Measurements from ENCODE around the gene NUP214. TPM values are rescaled to one million over a fixed set of nuclear protein-coding genes. Genes with fewer than 3 reads are reported as not detected.
A peak's percentile ranks its signal among the peaks of the same experiment; 100 is the strongest.

NUP214 gene
- total RNA-seq, result 100 to 1,000 TPM in 1 of 2 donors, 10 to 100 TPM in 1; 66.2 to 121 TPM

DNA sequence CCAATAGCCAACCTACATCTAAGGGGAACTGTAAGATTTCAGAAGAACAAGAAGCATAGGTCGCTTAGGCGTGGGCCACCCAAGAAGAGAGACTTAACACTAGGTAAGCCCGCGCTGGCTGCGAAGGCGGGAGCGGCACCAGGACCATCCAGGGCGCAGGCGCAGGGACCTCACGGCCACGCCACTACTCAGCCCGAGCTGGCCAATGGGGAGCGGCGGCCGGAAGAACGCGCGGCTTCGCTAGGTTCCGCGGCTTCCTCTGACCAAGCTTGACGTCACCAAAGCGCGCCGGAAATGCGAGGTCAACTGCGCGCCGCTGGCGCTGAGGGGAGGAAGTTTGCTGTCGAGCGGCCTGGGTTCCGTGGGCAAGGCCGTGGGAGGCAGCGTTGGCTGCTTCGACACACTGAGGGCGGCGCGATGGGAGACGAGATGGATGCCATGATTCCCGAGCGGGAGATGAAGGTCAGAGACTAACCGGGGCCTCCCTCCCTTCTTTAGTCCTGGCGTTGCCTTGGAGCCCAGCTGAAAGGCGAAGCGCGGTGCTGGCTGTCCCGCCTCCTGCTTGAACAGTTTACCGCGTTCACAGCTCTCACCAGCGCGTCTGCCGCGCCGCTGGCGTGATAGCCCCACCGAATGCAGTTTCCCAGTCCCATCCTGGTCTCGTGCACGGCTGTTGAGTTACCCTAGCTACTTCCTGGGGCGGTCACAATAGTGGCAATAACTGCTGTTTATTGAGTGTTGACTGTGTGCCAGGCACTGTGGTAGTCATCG, at the start of gene NUP214:
Gene NUP214 (plus strand): TSS at position 299 of the 771 bp plus-strand sequence. CDS start 119 bp downstream, at position 418.
- peak; percentile 100 for DNase-seq (ENCODE audit: low spot score)
- Mint-ChIP-seq H3K27ac (peak within 1 kb of the TSS; percentile 94 to 97), H3K36me3 (peaks cover 22% of the 10 kb centered on the region), H3K4me3 (peak within 1 kb of the TSS; percentile 98), H3K4me1 (ENCODE audit: low read depth in 2 of 2) (peaks cover 14 to 22% of the 10 kb centered on the region in 2 donors), H3K27me3 (no peaks in the 10 kb centered on the region), H3K9me3 (no peaks in the 10 kb centered on the region)
- ATAC-seq, result peak; percentile 99

DNA sequence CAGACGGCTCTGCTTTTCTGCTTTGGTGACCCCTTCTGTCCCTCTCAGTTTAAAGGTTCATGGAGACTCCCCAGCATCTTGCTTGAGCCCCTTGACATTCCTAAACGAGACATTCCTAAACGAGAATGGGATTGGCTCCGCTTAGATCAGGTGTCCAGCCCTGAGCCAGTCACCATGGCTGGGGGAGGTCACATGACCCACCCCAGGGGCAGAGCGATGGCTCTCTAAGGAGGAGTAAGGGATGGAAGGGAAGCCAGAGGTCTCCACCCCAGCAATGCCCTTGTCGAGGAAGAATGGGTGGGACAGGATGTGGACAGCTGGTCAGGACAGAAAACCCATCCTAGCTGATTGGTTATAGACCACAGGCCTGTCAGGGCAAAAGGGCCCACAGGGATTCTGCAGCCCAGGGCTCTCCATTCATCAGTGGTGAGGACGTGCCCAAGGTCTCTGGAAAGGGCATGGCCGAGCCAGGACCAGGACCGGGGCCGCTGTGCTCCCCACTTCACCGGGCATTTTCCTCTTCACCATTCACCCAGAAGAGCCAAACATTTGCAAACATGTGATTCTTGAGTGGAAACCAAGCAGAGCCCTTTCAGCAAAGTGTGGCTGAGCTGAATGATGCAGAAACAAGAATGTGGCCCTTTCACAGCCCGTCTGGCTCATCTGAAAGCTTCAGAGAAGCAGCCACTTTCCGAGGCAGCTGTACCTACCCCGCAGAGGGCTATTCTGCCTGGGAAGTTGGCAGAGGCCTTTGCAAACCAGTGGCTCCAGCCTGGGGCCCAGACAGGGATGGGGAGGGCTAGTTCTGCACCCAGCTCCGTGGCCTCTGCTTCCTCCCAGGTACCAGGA, 48.8 kb upstream of the NUP214 start:
- H3K36me3 Mint-ChIP-seq, result no peaks in the 10 kb centered on the region
- no peak overlapping the region for H3K27ac Mint-ChIP-seq
- no peak for ATAC-seq
- H3K9me3 Mint-ChIP-seq, result no peaks in the 10 kb centered on the region
- no peaks in the 10 kb centered on the region for H3K4me1 Mint-ChIP-seq (ENCODE audit: low read depth in 2 of 2)
- no peaks in the 10 kb centered on the region for H3K27me3 Mint-ChIP-seq
- H3K4me3 Mint-ChIP-seq, result no peak overlapping the region
- DNase-seq (ENCODE audit: low spot score), result no peak

DNA sequence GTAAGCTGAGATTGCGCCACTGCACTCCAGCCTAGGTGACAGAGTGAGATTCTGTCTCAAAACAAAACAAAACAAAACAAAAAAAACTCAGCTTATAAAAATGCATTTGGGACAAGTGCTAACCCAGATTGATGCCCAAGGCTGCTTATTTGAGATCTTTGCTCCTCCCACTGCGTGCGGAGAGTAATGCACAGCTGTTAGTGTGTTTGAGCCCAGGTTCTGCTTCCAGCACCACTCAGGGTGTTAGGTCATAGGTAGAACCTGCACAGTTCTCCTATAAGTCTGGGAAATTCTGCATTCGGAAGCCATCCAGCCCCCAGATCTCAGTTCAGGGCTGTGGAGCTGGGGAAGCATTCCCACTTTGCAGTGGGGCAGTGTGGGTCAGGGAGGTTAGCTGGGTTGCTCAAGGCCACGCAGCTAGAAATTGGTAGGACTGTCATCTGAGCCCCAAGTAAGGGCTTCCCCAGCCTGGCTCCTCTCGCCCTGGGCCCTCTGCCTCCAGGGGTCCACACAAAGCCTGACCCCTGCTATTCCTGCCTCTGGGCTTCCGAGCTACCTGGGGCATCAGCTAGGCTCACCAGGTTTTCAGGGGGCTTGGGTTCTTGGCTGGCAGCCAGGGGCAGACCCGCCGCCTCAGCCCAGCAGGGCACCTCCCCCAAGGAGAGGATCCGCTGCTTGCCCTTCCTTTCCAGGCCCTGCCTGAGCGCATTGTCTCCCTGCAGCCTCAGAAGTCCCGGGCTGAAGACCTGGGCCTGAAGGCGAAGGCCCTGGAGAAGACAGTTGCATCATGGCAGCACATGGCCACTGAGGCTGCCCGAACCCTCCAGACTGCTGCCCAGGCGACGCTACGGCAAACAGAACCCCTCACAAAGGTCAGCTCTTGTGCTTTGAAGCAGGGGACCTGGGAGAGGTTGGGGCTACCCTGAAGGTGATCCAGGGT, 46.7 kb upstream of the NUP214 start:
- H3K27ac Mint-ChIP-seq, result no peak overlapping the region

DNA sequence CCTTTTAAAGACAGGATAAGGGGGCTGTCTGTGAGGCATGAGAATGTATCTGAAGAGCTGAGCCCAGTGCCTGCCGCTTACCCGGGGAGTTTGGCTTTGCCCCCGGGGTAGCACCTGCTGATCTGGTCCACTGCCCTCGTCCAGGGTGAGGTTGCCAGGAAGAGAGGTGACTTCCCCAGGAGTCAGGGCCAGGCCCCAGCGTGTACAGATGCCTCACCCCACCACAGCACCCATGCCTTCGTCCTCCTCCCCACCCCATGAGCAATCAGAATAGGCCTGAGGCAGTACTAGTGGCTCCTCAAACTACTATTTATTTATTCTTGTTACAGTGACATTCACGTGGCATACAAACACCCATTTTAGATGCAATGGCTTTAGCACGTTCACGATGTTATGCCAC, 44.8 kb upstream of the NUP214 start:
- no peak overlapping the region for H3K4me3 Mint-ChIP-seq
- no peaks in the 10 kb centered on the region for H3K4me1 Mint-ChIP-seq (ENCODE audit: low read depth in 2 of 2)
- no peak for ATAC-seq
- DNase-seq (ENCODE audit: low spot score), result no peak
- H3K27ac Mint-ChIP-seq, result no peak overlapping the region
- peaks cover 2 to 6% of the 10 kb centered on the region in 2 donors for H3K27me3 Mint-ChIP-seq
- no peaks in the 10 kb centered on the region for H3K36me3 Mint-ChIP-seq
- H3K9me3 Mint-ChIP-seq, result no peaks in the 10 kb centered on the region

More for the DNA sequence above, 46.7 kb upstream of the NUP214 start:
- Mint-ChIP-seq H3K4me3 (no peak overlapping the region), H3K9me3 (no peaks in the 10 kb centered on the region), H3K27me3 (no peaks in the 10 kb centered on the region), H3K36me3 (no peaks in the 10 kb centered on the region), H3K4me1 (ENCODE audit: low read depth in 2 of 2) (no peaks in the 10 kb centered on the region)
- DNase-seq (ENCODE audit: low spot score), result no peak
- no peak for ATAC-seq

DNA sequence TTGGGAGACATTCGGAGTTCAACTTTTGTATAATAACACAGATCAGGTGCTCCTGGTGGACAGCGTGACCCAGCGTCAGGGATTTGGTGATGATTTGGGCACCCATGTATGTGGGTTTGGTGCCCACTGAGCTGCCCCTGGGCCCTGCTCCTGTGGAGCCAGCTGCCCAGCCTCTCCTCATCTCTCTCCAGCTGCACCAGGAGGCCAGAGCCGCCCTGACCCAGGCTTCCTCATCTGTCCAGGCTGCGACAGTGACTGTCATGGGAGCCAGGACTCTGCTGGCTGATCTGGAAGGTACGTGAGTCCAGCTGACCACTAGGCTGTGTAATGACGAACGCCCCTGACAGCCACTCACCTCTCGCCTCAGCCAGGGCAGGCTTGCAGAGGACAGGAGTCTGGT, 43.5 kb upstream of the NUP214 start:
- no peaks in the 10 kb centered on the region for H3K9me3 Mint-ChIP-seq
- no peak overlapping the region for H3K27ac Mint-ChIP-seq
- H3K27me3 Mint-ChIP-seq, result peaks cover 2 to 6% of the 10 kb centered on the region in 2 donors
- no peaks in the 10 kb centered on the region for H3K36me3 Mint-ChIP-seq
- ATAC-seq (peak in 1 of 2 donors; percentile 43), DNase-seq (ENCODE audit: low spot score) (no peak)
- no peaks in the 10 kb centered on the region for H3K4me1 Mint-ChIP-seq (ENCODE audit: low read depth in 2 of 2)
- H3K4me3 Mint-ChIP-seq, result no peak overlapping the region

DNA sequence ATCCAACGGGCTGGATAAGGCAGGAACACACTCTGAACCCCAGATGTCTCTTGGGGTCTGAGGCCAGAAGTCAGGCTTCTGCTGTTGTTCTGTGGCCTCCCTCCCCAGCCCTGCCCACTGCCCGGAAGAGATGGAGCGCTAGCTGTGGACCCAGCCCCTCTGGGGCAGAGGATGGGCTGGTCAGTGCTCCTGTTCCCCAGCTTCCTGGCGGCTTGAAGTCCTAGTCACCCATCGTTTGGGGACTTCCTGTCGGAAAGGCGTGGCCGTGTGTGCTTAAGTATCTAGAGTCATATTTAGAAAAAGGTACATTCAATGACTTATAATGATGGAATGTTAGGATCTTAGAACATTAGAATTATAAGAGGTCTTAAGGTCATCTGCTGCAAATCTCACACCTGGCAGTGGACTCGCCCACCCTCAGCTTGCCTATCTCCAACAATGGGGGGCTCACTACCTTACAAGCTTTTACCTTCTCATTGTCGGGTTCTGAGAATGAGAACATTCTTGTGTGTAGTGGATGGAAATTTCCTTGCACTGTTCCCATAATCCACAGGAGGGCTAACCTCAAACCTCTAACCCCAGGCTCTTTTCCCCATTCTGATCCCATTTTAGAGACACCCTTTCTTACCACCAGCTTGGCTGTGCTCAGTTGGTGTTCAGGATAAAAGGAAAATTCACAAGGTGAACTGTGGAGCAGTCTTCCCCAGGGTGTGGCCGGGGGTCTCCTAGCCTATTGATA, 42.4 kb upstream of the NUP214 start:
- H3K27me3 Mint-ChIP-seq, result peaks cover 2 to 6% of the 10 kb centered on the region in 2 donors
- ATAC-seq, result no peak
- no peak for DNase-seq (ENCODE audit: low spot score)
- no peaks in the 10 kb centered on the region for H3K36me3 Mint-ChIP-seq
- H3K4me3 Mint-ChIP-seq, result no peak overlapping the region
- no peaks in the 10 kb centered on the region for H3K4me1 Mint-ChIP-seq (ENCODE audit: low read depth in 2 of 2)
- no peaks in the 10 kb centered on the region for H3K9me3 Mint-ChIP-seq
- no peak overlapping the region for H3K27ac Mint-ChIP-seq

DNA sequence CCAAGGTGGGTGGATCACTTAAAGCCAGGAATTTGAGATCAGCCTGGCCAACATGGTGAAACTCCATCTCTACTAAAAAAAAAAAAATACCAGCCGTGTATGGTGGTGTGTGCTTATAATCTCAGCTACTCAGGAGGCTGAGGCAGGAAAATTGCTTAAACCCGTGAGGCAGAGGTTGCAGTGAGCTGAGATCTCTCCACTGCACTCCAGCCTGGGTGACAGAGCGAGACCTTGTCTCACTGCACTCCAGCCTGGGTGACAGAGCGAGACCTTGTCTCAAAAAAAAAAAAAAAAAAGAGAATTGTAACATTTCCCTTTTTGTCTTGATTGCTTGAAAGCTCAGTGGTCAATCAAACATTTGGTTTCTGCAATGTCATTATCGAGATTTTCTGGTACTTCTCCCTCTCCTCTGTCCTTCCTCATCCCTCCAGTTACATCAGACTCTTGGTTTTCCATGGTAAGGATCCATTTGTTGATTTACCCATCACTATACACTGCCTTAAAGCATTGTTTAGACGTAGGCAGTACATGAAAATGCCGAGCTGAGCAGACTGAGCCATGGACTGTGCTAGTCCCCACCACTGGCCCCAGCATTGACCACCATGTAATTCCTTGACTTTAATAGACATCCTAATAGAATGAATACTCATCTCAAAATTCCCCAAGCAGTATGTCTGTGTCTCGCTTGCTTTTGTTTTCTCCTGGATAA, 40.6 kb upstream of the NUP214 start:
- peaks cover 2 to 6% of the 10 kb centered on the region in 2 donors for H3K27me3 Mint-ChIP-seq
- DNase-seq (ENCODE audit: low spot score) (no peak), ATAC-seq (no peak)
- no peaks in the 10 kb centered on the region for H3K9me3 Mint-ChIP-seq
- no peaks in the 10 kb centered on the region for H3K36me3 Mint-ChIP-seq
- no peaks in the 10 kb centered on the region for H3K4me1 Mint-ChIP-seq (ENCODE audit: low read depth in 2 of 2)
- H3K27ac Mint-ChIP-seq, result no peak overlapping the region
- no peak overlapping the region for H3K4me3 Mint-ChIP-seq

DNA sequence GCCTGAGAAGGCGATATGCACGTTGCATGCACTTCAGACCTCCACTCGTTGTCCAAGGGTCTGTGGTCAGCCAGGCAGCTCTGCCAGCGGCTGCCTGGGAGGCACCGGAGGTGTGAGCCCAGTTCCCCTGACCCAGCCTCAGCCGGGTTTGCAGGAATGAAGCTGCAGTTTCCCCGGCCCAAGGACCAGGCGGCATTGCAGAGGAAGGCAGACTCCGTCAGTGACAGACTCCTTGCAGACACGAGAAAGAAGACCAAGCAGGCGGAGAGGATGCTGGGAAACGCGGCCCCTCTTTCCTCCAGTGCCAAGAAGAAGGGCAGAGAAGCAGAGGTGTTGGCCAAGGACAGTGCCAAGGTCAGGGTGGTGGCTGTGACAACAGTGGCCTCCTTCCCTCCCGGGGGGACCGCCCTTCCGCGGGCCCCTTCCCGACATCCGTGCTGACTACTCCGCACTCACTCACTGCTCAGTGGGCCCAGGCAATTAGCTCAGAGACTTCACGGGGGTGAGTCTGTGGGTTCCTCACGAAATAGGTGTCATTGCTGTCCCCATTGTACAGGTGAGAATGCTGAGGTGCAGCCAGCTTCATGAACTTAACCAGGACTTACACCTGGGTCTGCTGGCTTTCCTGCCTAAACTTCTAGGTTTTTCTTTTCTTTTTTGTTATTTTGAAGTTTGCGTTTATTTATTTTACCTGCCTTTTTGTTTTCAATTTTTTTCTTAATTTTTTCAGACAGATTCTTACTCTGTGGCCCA, 39.8 kb upstream of the NUP214 start:
- H3K27ac Mint-ChIP-seq, result no peak overlapping the region
- no peaks in the 10 kb centered on the region for H3K4me1 Mint-ChIP-seq (ENCODE audit: low read depth in 2 of 2)
- no peak overlapping the region for H3K4me3 Mint-ChIP-seq
- no peaks in the 10 kb centered on the region for H3K9me3 Mint-ChIP-seq
- H3K36me3 Mint-ChIP-seq, result no peaks in the 10 kb centered on the region
- ATAC-seq, result no peak
- no peak for DNase-seq (ENCODE audit: low spot score)
- peaks cover 2 to 6% of the 10 kb centered on the region in 2 donors for H3K27me3 Mint-ChIP-seq

DNA sequence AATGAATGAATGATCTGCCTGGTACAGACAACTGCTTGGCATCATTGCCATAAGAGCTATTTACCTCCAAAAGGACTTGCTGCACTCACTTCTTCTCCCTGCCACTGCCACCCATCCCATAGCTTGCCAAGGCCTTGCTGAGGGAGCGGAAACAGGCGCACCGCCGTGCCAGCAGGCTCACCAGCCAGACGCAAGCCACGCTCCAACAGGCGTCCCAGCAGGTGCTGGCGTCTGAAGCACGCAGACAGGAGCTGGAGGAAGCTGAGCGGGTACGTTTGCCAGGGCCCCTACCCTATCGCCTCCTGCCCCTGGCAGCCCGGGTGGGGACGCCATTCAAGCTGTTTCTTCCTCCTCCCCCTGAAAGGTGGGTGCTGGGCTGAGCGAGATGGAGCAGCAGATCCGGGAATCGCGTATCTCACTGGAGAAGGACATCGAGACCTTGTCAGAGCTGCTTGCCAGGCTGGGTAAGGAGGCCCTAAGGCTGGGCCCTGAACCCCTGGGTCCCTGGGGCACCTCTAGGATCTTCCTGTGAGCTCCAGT, 38.0 kb upstream of the NUP214 start:
- Mint-ChIP-seq H3K27ac (no peak overlapping the region), H3K4me3 (no peak overlapping the region), H3K4me1 (ENCODE audit: low read depth in 2 of 2) (no peaks in the 10 kb centered on the region), H3K27me3 (peaks cover 2 to 6% of the 10 kb centered on the region in 2 donors), H3K36me3 (no peaks in the 10 kb centered on the region), H3K9me3 (no peaks in the 10 kb centered on the region)
- DNase-seq (ENCODE audit: low spot score) (no peak), ATAC-seq (no peak)

DNA sequence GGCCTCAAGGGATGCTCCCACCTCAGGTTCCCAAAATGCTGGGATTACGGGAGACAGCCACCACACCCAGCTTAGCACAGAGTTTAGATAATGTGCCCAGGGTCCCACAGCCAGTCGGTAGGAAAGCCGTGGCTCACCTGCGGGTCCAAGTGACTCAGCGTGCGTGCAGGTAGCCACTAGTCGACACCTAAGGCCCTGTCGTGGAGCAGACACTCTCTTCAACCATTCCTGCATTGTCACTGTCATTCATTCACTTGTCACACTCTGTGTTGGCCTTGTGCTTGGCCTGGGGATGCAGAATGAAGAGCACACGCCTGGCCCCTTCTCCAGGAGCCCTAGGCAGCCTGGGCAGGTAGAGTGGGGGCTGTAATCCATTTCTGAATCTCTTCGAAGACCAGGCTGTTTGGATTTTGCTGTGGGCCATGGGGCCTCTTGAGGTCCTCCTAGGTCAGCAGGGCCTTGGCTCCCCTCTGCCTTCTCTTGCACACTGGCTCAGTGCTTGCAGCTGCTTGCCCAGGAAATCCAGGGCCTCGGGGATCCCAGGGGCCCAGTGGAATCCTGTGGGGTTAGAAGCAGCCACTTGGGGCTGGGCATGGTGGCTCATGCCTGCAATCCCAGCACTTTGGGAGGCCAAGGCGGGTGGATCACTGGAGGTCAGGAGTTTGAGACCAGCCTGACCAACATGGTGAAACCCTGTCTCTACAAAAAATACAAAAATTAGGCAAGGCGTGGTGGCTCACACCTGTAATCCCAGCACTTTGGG, 35.2 kb upstream of the NUP214 start:
- no peak for ATAC-seq
- no peaks in the 10 kb centered on the region for H3K9me3 Mint-ChIP-seq

DNA sequence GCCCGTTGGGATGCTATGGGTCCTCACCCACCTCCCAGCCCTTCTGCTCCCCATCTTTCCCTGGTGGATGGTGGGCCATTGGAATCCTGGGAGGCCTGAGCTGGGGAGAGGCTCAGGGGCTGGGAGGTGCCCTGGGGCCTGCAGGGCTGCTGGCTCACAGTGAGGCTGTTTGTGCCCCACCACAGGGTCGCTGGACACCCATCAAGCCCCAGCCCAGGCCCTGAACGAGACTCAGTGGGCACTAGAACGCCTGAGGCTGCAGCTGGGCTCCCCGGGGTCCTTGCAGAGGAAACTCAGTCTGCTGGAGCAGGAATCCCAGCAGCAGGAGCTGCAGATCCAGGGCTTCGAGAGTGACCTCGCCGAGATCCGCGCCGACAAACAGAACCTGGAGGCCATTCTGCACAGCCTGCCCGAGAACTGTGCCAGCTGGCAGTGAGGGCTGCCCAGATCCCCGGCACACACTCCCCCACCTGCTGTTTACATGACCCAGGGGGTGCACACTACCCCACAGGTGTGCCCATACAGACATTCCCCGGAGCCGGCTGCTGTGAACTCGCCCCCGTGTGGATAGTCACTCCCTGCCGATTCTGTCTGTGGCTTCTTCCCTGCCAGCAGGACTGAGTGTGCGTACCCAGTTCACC, 33.9 kb upstream of the NUP214 start:
- H3K27ac Mint-ChIP-seq, result no peak overlapping the region
- no peak for ATAC-seq
- H3K4me3 Mint-ChIP-seq, result no peak overlapping the region
- H3K4me1 Mint-ChIP-seq (ENCODE audit: low read depth in 2 of 2), result peaks cover 0 to 3% of the 10 kb centered on the region in 2 donors
- no peaks in the 10 kb centered on the region for H3K9me3 Mint-ChIP-seq
- peaks cover 12 to 19% of the 10 kb centered on the region in 2 donors for H3K27me3 Mint-ChIP-seq
- H3K36me3 Mint-ChIP-seq, result no peaks in the 10 kb centered on the region
- DNase-seq (ENCODE audit: low spot score), result no peak

More for the DNA sequence above, 35.2 kb upstream of the NUP214 start:
- no peak for DNase-seq (ENCODE audit: low spot score)
- Mint-ChIP-seq H3K36me3 (no peaks in the 10 kb centered on the region), H3K27me3 (peaks cover 6 to 13% of the 10 kb centered on the region in 2 donors), H3K4me1 (ENCODE audit: low read depth in 2 of 2) (no peaks in the 10 kb centered on the region), H3K27ac (no peak overlapping the region), H3K4me3 (no peak overlapping the region)
